HG03565 (cell line): ENCODE data around the gene GTPBP2.
"Not testable (repeated sequence)": the region's sequence is repeated elsewhere in the genome, so short reads cannot be mapped to it uniquely, and the experiment has no call there.

Experiments
- ATAC-seq: cut with Tn5 transposase; IDR thresholded peaks from one replicate; pipeline ENCODE4 v1.9.1; 2021; ENCODE audit warnings: mild to moderate bottlenecking, moderate library complexity; ENCODE audit not compliant: unreplicated experiment

The GTPBP2 gene

GRCh38 chr6:43624786-43625288 is 4.2 kb downstream of the GTPBP2 start:
- no peak for ATAC-seq

GRCh38 chr6:43623880-43624785 is 4.9 kb downstream of the GTPBP2 start:
- ATAC-seq: no peak

GRCh38 chr6:43622541-43622940 is 6.5 kb downstream of the GTPBP2 start:
- ATAC-seq: no peak

- no peak for ATAC-seq
These were observed 7.3 kb downstream of the GTPBP2 start for GRCh38 chr6:43621836-43622180.

- ATAC-seq: no peak
These were observed 7.8 kb downstream of the GTPBP2 start for GRCh38 chr6:43621078-43621835.

- no peak for ATAC-seq
These were observed 12.2 kb downstream of the GTPBP2 start for GRCh38 chr6:43616725-43617472.

GRCh38 chr6:43614396-43614730 is 14.7 kb downstream of the GTPBP2 start:
- ATAC-seq: no peak

- no peak for ATAC-seq
These were observed 15.2 kb downstream of the GTPBP2 start for GRCh38 chr6:43613721-43614395.

- ATAC-seq: no peak
These were observed 18.6 kb downstream of the GTPBP2 start for GRCh38 chr6:43610431-43610830.

- no peak for ATAC-seq
These were observed 19.7 kb downstream of the GTPBP2 start for GRCh38 chr6:43609402-43609801.

GRCh38 chr6:43608807-43609206 is 20.3 kb downstream of the GTPBP2 start:
- no peak for ATAC-seq

GRCh38 chr6:43608310-43608763 is 20.7 kb downstream of the GTPBP2 start:
- ATAC-seq: no peak

- ATAC-seq: no peak
These were observed 23.0 kb downstream of the GTPBP2 start for GRCh38 chr6:43606019-43606418.

- no peak for ATAC-seq
These were observed 24.9 kb downstream of the GTPBP2 start for GRCh38 chr6:43604174-43604573.

- no peak for ATAC-seq
These were observed 28.5 kb downstream of the GTPBP2 start for GRCh38 chr6:43600595-43600994.

GRCh38 chr6:43593938-43594337 is 35.1 kb downstream of the GTPBP2 start:
- no peak for ATAC-seq

GRCh38 chr6:43589564-43589963 is 39.5 kb downstream of the GTPBP2 start:
- not testable (repeated sequence) for ATAC-seq

- ATAC-seq: no peak
These were observed 40.9 kb downstream of the GTPBP2 start for GRCh38 chr6:43588194-43588593.

GRCh38 chr6:43584892-43585570 is 44.0 kb downstream of the GTPBP2 start:
- ATAC-seq: no peak

GRCh38 chr6:43582911-43583310 is 46.2 kb downstream of the GTPBP2 start:
- ATAC-seq: no peak
